Activated CD8-positive, alpha-beta memory T cell treated with anti-CD3 and anti-CD28 coated beads, Interleukin-2, amount 50 U/mL, for 4 hours (primary cell): ENCODE results near the gene ZNF513.
"Not testable (repeated sequence)": the region's sequence is repeated elsewhere in the genome, so short reads cannot be mapped to it uniquely, and the experiment has no call there.

Source experiments
- DNase-seq: peaks from one replicate; pipeline ENCODE4 v3.0.0-alpha.2; 2020

Gene ZNF513

GRCh38 chr2:27380626-27381545, at the start of gene ZNF513:
TSS of gene ZNF513 (minus strand) at chr2:27380734. CDS start at chr2:27380526, 208 bp downstream.
- peak; percentile 87 for DNase-seq

GRCh38 chr2:27428978-27429541, 48.5 kb upstream of the ZNF513 start:
- peak; percentile 65 for DNase-seq

GRCh38 chr2:27428213-27428977, 47.9 kb upstream of the ZNF513 start, which contains the start of gene NRBP1:
TSS of gene NRBP1 (plus strand) at chr2:27428631. CDS start at chr2:27433274, 4,643 bp downstream.
- DNase-seq: peak; percentile 93

- no peak for DNase-seq
These were observed 47.3 kb upstream of the ZNF513 start for GRCh38 chr2:27427863-27428212.

GRCh38 chr2:27425039-27425438, 44.5 kb upstream of the ZNF513 start:
- not testable (repeated sequence) for DNase-seq

- DNase-seq: no peak
These were observed 42.4 kb upstream of the ZNF513 start for GRCh38 chr2:27422958-27423357.

- DNase-seq: no peak
These were observed 41.2 kb upstream of the ZNF513 start for GRCh38 chr2:27421660-27422250.

GRCh38 chr2:27420996-27421395, 40.5 kb upstream of the ZNF513 start:
- DNase-seq: no peak

GRCh38 chr2:27416151-27416550, 35.6 kb upstream of the ZNF513 start:
- no peak for DNase-seq

- DNase-seq: no peak
These were observed 32.1 kb upstream of the ZNF513 start for GRCh38 chr2:27412419-27413152.

- DNase-seq: peak; percentile 98
These were observed 29.0 kb upstream of the ZNF513 start, which contains the start of gene PPM1G for GRCh38 chr2:27409321-27410073. TSS of gene PPM1G (minus strand) at chr2:27409591. CDS start at chr2:27409422, 169 bp downstream.

- no peak for DNase-seq
These were observed 28.2 kb upstream of the ZNF513 start for GRCh38 chr2:27408601-27409320.

GRCh38 chr2:27407798-27408491, 27.4 kb upstream of the ZNF513 start:
- no peak for DNase-seq

- DNase-seq: no peak
These were observed 20.0 kb upstream of the ZNF513 start for GRCh38 chr2:27400348-27401135.

- no peak for DNase-seq
These were observed 18.4 kb upstream of the ZNF513 start for GRCh38 chr2:27398962-27399361.

- DNase-seq: no peak
These were observed 12.7 kb upstream of the ZNF513 start for GRCh38 chr2:27393225-27393624.

- no peak for DNase-seq
These were observed 10.5 kb upstream of the ZNF513 start for GRCh38 chr2:27390822-27391679.

GRCh38 chr2:27381577-27382181, 1.1 kb upstream of the ZNF513 start:
- DNase-seq: no peak
